COLO829 (cell line): ENCODE data around the gene DEAF1.

Source experiments
- DNase-seq: peaks from one replicate; pipeline ENCODE4 v3.0.0; 2012; ENCODE audit warnings: low spot score

DEAF1 gene

DNA sequence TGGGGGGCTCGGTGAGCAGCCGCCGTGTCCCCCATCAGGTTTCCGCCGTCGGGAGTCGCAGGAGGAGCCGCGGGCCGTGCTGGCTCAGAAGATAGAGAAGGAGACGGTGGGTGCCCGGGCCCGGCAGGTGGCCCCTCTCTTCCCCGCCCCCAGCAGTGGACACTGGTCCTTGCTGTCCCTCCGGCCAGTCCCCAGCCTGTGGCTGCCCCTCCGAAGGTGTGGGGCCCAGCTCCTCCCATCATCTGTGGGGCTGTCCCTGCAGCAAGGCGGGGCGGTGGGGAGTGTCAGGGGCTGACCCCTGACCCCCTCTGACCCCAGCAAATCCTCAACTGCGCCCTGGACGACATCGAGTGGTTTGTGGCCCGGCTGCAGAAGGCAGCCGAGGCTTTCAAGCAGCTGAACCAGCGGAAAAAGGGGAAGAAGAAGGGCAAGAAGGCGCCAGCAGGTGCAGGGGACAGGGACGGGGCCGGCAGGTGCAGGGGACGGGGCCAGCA, 26.3 kb upstream of the DEAF1 start:
- DNase-seq: no peak

DNA sequence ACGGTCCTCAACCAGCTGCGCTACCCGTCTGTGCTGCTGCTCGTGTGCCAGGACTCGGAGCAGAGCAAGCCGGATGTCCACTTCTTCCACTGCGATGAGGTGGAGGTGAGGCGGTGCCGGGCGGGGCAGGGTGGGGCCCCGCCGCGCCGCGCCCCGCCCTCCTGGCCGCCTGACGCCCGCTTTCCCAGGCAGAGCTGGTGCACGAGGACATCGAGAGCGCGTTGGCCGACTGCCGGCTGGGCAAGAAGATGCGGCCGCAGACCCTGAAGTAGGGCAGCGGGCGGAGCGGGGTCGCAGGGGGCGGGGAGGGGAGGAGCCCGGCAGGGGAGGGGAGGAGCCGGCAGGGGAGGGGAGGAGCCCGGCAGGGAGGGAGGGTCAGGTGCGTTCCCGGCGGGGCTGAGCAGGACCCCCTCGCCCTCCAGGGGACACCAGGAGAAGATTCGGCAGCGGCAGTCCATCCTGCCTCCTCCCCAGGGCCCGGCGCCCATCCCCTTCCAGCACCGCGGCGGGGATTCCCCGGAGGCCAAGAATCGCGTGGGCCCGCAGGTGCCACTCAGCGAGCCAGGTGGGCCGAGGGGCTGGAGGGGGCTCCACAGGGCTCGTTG, 25.7 kb upstream of the DEAF1 start:
- peak; percentile 72 for DNase-seq

DNA sequence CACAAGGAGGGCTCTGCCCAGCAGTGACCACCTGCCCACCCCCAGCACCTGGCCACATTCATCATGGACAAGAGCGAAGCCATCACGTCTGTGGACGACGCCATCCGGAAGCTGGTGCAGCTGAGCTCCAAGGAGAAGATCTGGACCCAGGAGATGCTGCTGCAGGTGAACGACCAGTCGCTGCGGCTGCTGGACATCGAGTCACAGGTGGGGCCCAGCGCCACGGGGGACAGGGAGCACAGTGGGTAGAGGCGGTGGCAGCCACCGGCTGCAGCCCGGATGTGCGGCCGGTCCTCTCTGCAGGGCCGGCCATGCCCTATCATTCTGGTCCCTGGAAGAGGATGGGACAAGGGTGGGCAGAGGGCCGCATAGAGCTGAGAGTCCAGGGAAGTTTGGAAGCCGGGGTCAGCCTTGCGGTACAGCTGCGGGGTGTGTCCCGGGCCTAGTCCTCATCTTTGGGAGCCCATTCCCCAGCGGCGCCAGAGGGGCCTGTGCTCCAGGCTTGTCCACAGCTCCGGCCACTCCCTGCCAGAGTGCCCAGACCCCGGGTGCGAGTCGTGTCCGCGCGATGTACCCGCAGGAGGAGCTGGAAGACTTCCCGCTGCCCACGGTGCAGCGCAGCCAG, 25.1 kb upstream of the DEAF1 start:
- no peak for DNase-seq

DNA sequence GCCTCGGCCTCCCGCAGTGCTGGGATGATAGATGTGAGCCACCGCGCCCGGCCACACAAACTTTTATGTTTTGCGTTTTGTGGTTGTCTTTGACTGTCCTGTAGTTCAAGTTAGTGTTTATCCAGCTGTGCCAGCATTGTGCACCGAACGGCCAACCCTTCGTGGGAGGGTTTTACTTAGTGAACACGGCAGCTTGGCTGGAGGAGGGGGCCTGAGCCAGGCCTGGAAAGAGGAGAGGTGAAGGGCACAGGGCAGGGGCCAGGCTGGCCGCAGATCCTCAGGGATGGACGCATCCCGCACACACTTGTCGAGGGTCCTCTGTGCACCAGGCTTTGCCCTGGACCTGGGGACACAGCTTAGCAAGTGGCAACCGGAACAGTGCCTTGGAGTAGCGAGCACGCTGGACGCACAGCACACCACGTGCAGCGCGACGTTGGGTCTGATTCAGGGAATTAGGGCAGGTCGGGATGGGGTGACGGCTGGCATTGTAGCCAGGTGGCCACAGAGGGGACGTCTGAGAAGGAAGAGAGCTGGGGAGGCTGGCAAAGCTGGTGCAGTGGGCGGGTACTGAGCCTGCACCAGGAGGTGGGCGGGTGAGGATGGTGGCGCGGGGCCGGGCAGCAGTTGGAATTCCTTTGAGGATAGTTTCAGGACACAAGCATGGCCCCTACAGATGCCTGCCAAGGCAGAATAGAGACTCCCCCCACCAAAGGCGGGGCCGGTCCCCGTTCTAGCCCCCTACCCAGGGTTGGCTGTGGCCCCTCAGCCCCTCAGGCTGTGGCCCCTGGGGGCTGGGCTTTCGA, 24.4 kb upstream of the DEAF1 start:
- DNase-seq: no peak

- no peak for DNase-seq
Observed at GRCh38 chr11:714436-714835, 19.4 kb upstream of the DEAF1 start.

GRCh38 chr11:709109-709997, 14.3 kb upstream of the DEAF1 start:
- DNase-seq: no peak

- DNase-seq: no peak
Observed at GRCh38 chr11:708511-708910, 13.5 kb upstream of the DEAF1 start.

DNA sequence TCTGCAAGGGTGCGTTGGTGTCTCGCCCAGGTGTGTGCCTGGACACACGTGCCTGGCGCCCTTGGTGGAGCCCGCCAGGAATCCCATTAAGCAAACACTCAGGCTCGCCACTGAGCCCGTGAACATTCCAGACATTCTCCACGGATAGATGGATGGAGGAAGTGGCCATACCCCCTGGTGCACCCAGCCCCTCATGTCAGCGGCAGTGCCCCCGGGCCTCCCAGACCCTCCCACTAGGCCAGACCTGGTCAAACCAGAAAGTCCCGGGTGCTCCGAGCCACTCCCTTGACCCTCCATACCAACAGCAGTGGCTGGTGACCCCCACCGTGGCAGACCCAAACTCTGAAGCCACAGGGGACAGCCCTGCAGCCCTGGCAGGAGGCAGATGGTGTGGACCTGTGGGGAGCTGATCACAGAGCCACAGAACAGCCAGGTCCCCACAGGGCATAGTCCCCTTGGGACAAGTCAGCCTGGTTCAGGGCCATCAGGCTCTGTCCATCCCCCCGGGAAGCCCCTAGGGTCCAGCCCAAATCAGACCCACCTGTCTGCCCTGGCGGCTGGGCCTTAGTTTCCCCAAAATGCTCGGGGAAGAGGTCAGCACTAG, 12.9 kb upstream of the DEAF1 start:
- no peak for DNase-seq

DNA sequence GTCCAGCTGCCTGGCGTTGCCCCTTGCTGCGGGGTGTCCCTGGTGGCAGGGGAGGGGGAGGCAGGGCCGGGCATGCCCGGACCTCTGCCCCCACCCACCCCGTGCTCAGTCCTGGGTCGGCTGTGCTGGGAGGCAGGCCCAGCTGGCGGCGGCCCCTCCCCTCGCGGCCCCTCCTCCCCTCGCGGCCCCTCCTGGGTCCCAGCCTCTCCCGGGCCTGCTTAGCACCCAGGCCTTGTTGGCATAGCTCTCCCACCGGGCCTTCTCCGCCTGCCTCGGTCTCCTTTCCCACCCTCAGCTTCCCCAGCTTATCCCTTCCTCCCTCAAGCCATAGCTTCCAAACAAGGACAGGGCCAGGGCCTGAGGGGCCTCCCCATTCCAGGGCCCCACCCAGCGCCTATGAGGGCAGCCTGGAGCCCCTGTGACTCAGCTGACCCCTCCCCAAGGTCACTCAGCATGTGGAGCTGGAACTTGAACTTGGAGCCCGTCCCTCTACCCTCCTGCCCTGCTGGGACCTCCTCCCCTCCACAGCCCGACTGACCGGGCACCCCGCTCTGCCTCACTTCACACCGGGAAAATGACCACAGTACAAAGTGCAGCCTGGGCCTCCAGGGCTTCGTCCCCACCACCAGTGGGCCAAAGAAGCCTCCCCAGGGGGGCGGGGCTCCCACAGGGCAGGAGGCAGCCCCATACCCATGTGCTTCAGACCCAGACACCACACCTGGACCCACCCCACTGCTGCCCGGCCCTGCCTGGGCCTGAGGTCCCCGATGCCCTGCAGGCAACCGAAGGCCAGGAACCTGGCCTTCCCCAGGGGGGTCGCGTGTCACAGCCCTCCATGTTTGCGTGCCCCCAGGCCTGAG, 12.2 kb upstream of the DEAF1 start:
- DNase-seq: no peak

DNA sequence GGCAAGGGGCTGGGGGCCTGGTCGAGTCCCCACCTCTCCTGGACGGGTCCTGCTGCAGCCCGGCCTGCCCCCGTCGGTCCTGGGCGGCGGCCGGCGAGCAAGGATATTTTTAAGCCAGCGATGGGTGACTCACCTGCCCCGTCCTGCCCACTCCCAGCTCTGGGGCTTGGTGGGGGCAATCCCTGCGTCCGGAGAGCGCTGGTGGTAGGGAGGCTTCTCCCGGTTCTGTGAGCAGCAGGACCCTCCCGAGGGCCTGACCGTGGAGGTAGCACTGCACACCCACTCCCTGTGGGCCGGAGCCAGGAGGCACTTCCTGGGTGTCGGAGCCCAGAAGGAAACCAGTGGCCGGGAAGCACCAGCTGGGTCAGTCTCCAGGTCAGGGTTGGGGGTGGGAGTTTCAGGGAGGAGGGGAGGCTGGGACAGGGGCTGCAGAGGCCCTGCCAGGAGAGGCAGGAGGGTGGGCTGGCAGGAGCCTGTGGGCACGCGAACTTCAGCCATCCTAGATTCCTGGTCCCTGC, 11.5 kb upstream of the DEAF1 start:
- DNase-seq: no peak

GRCh38 chr11:705646-706438, 10.8 kb upstream of the DEAF1 start, which contains the start of gene EPS8L2:
EPS8L2 (plus strand) TSS chr11:706231; CDS start chr11:709408, 3,177 bp downstream.
- no peak for DNase-seq

GRCh38 chr11:704781-705645, 10.0 kb upstream of the DEAF1 start:
- no peak for DNase-seq

DNA sequence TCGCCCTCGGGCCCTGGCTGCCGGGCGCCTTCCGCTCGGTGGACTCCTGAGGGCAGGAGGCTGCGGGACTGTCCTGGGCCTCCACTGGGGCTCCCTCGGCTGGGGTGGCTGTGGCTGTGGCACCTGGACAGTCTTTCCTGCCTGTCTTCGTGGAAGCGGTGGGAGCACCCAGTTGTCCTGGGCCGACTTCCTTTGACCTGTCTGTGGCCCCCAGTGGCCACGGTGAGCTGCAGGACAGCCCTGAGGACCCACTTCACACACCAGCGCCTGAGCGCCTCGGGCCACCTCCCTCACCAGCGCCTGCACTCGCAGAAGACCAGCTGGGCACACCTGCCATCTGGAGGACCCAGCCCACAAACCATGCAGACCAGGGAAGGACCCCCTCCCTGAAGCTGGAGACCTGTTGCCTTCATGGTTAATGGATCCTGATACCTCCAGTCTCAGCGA, 9.2 kb upstream of the DEAF1 start:
- DNase-seq: no peak

DNA sequence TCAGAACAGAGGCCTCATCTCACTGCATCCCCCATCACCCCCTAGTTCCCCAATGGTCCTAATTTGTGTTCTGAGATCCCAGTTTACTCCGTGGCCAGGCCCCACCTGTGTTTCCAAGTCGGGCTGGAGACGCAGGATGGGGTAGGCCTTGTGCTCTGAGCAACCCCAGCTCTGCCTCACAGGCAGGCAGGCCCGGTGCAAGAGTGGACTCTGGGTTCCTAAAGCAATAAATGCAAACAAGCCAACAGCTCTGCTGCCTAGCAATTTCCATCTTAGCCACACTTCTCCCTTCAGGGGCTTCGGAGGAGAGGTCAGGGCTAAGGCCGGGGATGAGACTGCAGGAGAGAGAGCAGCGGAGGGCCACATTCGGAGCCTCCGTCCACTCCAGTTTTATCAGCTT, 8.5 kb upstream of the DEAF1 start:
- DNase-seq: no peak

DNA sequence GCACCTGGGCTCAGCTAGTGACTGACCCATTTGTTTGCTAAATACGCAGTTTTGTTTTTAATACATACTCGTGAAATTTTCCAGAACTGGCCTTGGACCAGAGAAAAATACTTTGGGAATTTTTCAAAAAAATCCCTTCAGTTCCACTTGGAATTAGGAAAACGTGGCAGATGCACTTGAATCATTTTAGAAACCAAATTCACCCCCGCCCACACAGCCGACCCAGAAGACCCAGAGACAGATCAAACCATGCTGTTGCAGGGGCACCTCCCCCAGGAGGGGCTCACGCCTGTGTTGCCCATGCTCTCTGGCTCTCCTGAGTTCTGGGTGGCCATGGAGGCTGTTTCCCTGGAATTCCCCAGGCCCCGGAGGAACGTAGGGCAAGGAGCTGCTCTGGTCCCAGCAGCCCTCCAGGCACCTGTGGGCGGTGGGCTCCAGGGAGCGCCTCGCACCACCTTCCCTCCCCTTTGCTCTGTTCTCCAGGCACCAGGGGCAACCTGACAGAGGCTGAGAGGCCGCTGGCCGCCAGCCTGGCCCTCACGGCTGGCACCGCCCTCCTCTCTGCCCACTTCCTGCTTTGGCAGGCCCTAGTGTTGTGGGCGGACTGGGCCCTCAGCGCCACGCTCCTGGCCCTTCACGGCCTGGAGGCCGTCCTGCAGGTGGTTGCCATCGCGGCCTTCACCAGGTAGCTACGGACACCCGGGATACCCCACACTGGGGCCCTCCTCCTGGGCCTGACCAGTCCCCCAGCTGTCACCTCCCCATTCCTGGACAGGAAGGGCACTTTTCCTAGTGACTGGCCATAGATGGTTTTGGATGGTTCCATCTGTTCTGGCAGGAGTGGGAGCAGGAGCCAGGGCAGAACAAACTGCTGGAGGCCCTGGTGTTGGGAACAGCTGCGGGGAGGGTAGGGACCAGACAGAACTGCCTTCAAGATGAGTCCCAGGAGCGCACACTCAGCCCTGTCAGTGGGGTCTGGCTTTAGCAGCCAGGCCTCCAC, 7.7 kb upstream of the DEAF1 start:
- no peak for DNase-seq

GRCh38 chr11:701741-702461, 6.9 kb upstream of the DEAF1 start:
- no peak for DNase-seq

DNA sequence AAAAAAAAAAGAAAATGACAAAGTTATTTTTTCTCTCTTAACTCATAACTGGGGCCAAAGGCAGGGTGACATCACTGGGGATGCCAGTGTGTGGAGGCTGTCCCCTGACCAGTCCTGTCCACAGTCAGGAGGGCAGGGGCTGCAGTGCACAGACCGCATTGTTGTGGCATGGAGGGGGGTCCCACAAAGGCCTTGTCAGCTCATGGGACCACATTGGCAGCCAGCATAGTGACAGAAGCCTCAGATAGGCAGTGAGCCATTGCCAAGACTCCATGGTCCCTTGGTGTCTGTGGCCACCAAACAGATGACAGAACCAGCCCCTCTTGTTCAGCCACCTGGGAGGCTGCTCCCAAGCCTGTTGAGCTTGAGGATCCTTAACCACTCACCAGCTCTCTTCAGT, 4.7 kb upstream of the DEAF1 start:
- no peak for DNase-seq
